A673 (cell line): ENCODE results near the gene GET3.

Experiments
- EZH2 ChIP-seq: fragments of 200-600 bp; sonication (generic); IDR thresholded peaks from 2 replicates; pipeline ENCODE4 v1.6.1; 2017; ENCODE audit warnings: borderline replicate concordance, low read depth, mild to moderate bottlenecking, mixed read lengths, antibody characterized with exemption, low read length; ENCODE audit not compliant: poor library complexity, severe bottlenecking
- TF ChIP-seq, protein P1 (sequence below): fragments of 300-800, 200-600 bp; sonication (generic); conservative IDR thresholded peaks from 2 replicates; pipeline ENCODE4 v1.5.1; 2017; ENCODE audit warnings: low read depth, mild to moderate bottlenecking, antibody characterized with exemption, low read length, moderate library complexity, mixed read lengths

DNA sequence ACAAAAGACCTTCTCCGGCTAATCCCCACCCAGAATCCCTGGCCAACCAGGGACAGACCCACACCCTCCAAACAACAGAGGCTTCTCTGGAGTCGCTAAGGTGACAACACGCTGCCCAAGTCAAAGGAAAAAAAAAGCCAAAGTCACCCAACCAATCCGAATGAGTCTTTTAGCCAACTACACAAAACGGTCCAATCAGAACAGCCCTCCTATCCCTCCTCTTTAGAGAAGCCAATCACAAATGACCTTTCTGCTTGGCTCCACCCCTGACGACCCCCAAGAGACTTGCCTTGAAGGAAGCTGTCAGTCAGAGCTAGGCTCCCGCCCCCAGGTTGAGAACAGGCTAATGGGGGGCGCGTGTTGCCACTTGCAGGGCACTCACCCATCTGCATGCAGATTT lies 34.3 kb upstream of the GET3 start:
- TF ChIP-seq, protein P1, sequence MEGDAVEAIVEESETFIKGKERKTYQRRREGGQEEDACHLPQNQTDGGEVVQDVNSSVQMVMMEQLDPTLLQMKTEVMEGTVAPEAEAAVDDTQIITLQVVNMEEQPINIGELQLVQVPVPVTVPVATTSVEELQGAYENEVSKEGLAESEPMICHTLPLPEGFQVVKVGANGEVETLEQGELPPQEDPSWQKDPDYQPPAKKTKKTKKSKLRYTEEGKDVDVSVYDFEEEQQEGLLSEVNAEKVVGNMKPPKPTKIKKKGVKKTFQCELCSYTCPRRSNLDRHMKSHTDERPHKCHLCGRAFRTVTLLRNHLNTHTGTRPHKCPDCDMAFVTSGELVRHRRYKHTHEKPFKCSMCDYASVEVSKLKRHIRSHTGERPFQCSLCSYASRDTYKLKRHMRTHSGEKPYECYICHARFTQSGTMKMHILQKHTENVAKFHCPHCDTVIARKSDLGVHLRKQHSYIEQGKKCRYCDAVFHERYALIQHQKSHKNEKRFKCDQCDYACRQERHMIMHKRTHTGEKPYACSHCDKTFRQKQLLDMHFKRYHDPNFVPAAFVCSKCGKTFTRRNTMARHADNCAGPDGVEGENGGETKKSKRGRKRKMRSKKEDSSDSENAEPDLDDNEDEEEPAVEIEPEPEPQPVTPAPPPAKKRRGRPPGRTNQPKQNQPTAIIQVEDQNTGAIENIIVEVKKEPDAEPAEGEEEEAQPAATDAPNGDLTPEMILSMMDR: no peak
- no peak for TF ChIP-seq EZH2
